SK-N-MC (cell line): ENCODE data around the gene GPR132.

Experiments
- EZH2 ChIP-seq: fragments of 200-600 bp; sonication (generic); IDR thresholded peaks from one replicate; pipeline ENCODE4 v1.6.1; 2017; ENCODE audit warnings: antibody characterized with exemption
- POLR2AphosphoS5 ChIP-seq: IDR thresholded peaks from 2 replicates; pipeline ENCODE4 v1.6.1; 2012; ENCODE audit warnings: mild to moderate bottlenecking, low read depth, low read length, borderline replicate concordance

DNA sequence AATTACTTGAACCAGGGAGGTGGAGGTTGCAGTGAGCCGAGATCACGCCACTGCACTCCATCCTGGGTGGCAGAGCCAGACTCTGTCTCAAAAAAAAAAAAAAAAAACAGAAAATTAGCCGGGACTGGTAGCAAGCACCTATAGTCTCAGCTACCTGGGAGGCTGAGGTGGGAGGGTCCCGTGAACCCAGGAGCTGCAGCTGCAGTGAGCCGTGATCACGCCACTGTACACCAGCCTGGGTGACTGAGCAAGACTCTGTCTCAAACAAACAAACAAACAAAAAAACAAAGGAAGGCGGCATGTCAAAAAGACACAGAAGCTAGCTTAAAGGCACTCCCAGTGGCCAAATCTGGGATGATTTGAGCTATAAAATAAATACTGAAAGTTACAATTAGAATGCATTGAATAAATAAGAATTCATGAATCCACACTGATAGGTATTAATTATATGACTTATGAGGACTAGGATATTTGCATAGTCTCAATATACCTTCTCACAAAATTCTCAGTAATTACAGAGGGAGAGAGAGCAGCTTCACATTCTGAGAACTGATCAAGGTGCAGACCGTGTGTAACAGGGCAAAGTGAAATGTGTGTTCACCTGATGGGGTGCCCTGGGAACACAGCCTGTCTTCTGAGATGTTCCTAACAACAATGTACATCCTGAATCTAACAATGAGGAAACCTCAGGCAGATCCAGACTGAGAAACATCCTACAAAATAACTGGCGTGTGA lies 42.7 kb upstream of the GPR132 start:
- TF ChIP-seq EZH2 (no peak), POLR2AphosphoS5 (no peak)
